GM21515 (cell line): ENCODE results near the gene GMPS.
"Not testable (repeated sequence)": the region's sequence is repeated elsewhere in the genome, so short reads cannot be mapped to it uniquely, and the experiment has no call there.

Source experiments
- ATAC-seq: cut with Tn5 transposase; IDR thresholded peaks from one replicate; pipeline ENCODE4 v1.9.1; 2021; ENCODE audit not compliant: unreplicated experiment

Gene GMPS

GRCh38 chr3:155870133-155870944 is at the start of gene GMPS:
GMPS (plus strand) TSS chr3:155870650; CDS start chr3:155870871, 221 bp downstream.
- peak; percentile 93 for ATAC-seq

GRCh38 chr3:155828490-155829098 is 41.9 kb upstream of the GMPS start:
- not testable (repeated sequence) for ATAC-seq

GRCh38 chr3:155835341-155836071 is 34.9 kb upstream of the GMPS start:
- no peak for ATAC-seq

GRCh38 chr3:155843569-155843968 is 26.9 kb upstream of the GMPS start:
- ATAC-seq, result no peak

- ATAC-seq, result no peak
Measured at GRCh38 chr3:155846119-155846518, 24.3 kb upstream of the GMPS start.

- ATAC-seq, result no peak
Measured at GRCh38 chr3:155847993-155848392, 22.5 kb upstream of the GMPS start.

- not testable (repeated sequence) for ATAC-seq
Measured at GRCh38 chr3:155849404-155849803, 21.0 kb upstream of the GMPS start.

- no peak for ATAC-seq
Measured at GRCh38 chr3:155852341-155852740, 18.1 kb upstream of the GMPS start.

GRCh38 chr3:155853214-155854140 is 17.0 kb upstream of the GMPS start:
- peak; percentile 12 for ATAC-seq

- ATAC-seq, result peak; percentile 93
Measured at GRCh38 chr3:155854141-155854940, 16.1 kb upstream of the GMPS start, which contains the start of gene SLC33A1. SLC33A1 (minus strand) TSS chr3:155854427; CDS start chr3:155853997, 430 bp downstream.

GRCh38 chr3:155859859-155860258 is 10.6 kb upstream of the GMPS start:
- ATAC-seq, result peak; percentile 39

- ATAC-seq, result not testable (repeated sequence)
Measured at GRCh38 chr3:155860424-155860823, 10.0 kb upstream of the GMPS start.

GRCh38 chr3:155861476-155862183 is 8.8 kb upstream of the GMPS start:
- no peak for ATAC-seq

GRCh38 chr3:155862290-155862982 is 8.0 kb upstream of the GMPS start:
- not testable (repeated sequence) for ATAC-seq

- no peak for ATAC-seq
Measured at GRCh38 chr3:155863072-155863784, 7.2 kb upstream of the GMPS start.

- ATAC-seq, result no peak
Measured at GRCh38 chr3:155869691-155870090, 759 bp upstream of the GMPS start.

- peak; percentile 22 for ATAC-seq
Measured at GRCh38 chr3:155870945-155871745, 695 bp downstream of the GMPS start.
